HCT116 (cell line): Measurements from ENCODE around the gene COA3. TPM values are rescaled to one million over a fixed set of nuclear protein-coding genes. Genes with fewer than 3 reads are reported as not detected.

ENCODE experiments used
- ATAC-seq: fragments of 200-7000 bp; cut with Tn5 transposase; 2 replicates; pipeline ENCODE4 v1.9.1; 2020; ENCODE audit warnings: mild to moderate bottlenecking, moderate library complexity
- BruUV-seq: library from RNA; stranded (reverse); fragments of 400-500 nt; replicated peaks from 2 replicates; lab custom pipeline; 2021; lab: Mats Ljungman, UMichigan
- CTCF ChIA-PET: fragments of 300-600 bp; sonication (Branson Sonifier 250); formaldehyde crosslinking; loops from one replicate; lab custom pipeline; 2021; ENCODE audit warnings: antibody characterized with exemption; lab: Charles Lee
- POLR2A ChIA-PET: fragments of 300-600, 350-600 bp; sonication (Branson Sonifier 250); formaldehyde crosslinking; loops from one replicate; lab custom pipeline; 2021; ENCODE audit warnings: antibody characterized with exemption; lab: Charles Lee
- RAD21 ChIA-PET, 2 experiments: fragments of 300-600 bp; sonication (Branson Sonifier 250); formaldehyde crosslinking; loops; one replicate each; lab custom pipeline; 2023; ENCODE audit warnings: low total read pairs in 2 of 2; ENCODE audit not compliant: uncharacterized antibody in 2 of 2, unreplicated experiment in 2 of 2, low non-redundant PET in 1 of 2; lab: Charles Lee
- DNase-seq: peaks from one replicate; pipeline ENCODE4 v3.0.0-alpha.2; 2010; ENCODE audit warnings: low read depth, low spot score
- H2AFZ ChIP-seq: fragments of 200-600 bp; shearing (Covaris generic), sonication (generic); 2 replicates; pipeline ENCODE4 v1.6.1; 2017; ENCODE audit warnings: low read depth, mixed run types, mixed read lengths, antibody characterized with exemption, low read length; ENCODE audit not compliant: poor library complexity, severe bottlenecking
- H3K27ac ChIP-seq: 2 replicates; pipeline ENCODE4 v1.5.1; 2012; ENCODE audit warnings: low read depth, low read length
- H3K27me3 ChIP-seq: fragments of 200-600 bp; sonication (generic); 2 replicates; pipeline ENCODE4 v1.6.1; 2016; ENCODE audit warnings: mixed run types, low read length, mixed read lengths; ENCODE audit not compliant: insufficient read depth
- H3K36me3 ChIP-seq, 2 experiments: fragments of 200-500 bp in 1 of 2; fragments of 200-600 bp in 1 of 2; sonication (Bioruptor generic) in 1 of 2; sonication (generic) in 1 of 2; 2 replicates each; pipeline versions ENCODE4 v1.5.1 to v1.6.1; 2014 to 2016; ENCODE audit warnings: low read length in 2 of 2, inconsistent platforms in 1 of 2, mixed read lengths in 1 of 2, mixed run types in 1 of 2; ENCODE audit not compliant: insufficient read depth in 2 of 2, control insufficient read depth in 1 of 2
- H3K4me1 ChIP-seq, 2 experiments: fragments of 200-600 bp in 1 of 2; sonication (generic) in 1 of 2; 2 replicates each; pipeline versions ENCODE4 v1.5.1 to v1.6.1; 2012 to 2017; ENCODE audit warnings: low read length in 2 of 2, inconsistent platforms in 1 of 2, mild to moderate bottlenecking in 1 of 2, mixed read lengths in 1 of 2, mixed run types in 1 of 2, moderate library complexity in 1 of 2; ENCODE audit not compliant: insufficient read depth in 2 of 2, control insufficient read depth in 1 of 2
- H3K4me2 ChIP-seq: fragments of 200-600 bp; sonication (generic); 2 replicates; pipeline ENCODE4 v1.6.1; 2017; ENCODE audit warnings: mixed run types, low read length, mixed read lengths
- H3K4me3 ChIP-seq, 2 experiments: fragments of 200-600 bp in 1 of 2; sonication (generic) in 1 of 2; replicated peaks in 1 of 2; 2 replicates each; pipeline ENCODE4 v1.5.1; 2011 to 2016; ENCODE audit warnings: low read length in 2 of 2, control low read depth in 1 of 2, low read depth in 1 of 2, mild to moderate bottlenecking in 1 of 2, mixed read lengths in 1 of 2, mixed run types in 1 of 2
- H3K79me2 ChIP-seq: fragments of 200-600 bp; sonication (generic); 2 replicates; pipeline ENCODE4 v1.6.1; 2017; ENCODE audit warnings: mild to moderate bottlenecking, mixed run types, low read length, moderate library complexity, mixed read lengths; ENCODE audit not compliant: insufficient read depth
- H3K9ac ChIP-seq: fragments of 200-600 bp; sonication (generic); 2 replicates; pipeline ENCODE4 v1.6.1; 2016; ENCODE audit warnings: low read length, mixed read lengths
- H3K9me2 ChIP-seq: fragments of 200-600 bp; sonication (generic), shearing (Covaris generic); 2 replicates; pipeline ENCODE4 v1.6.1; 2017; ENCODE audit warnings: mixed run types, mild to moderate bottlenecking, moderate library complexity; ENCODE audit not compliant: insufficient read depth
- H3K9me3 ChIP-seq, 2 experiments: fragments of 200-500 bp in 1 of 2; fragments of 200-600 bp in 1 of 2; sonication (Bioruptor generic) in 1 of 2; sonication (generic) in 1 of 2; 2 replicates each; pipeline ENCODE4 v1.6.1; 2014 to 2017; ENCODE audit warnings: low read length in 2 of 2, mixed read lengths in 2 of 2, inconsistent platforms in 1 of 2, low read depth in 1 of 2, mild to moderate bottlenecking in 1 of 2, mixed run types in 1 of 2, moderate library complexity in 1 of 2; ENCODE audit not compliant: control insufficient read depth in 1 of 2, insufficient read depth in 1 of 2
- H4K20me1 ChIP-seq: fragments of 200-600 bp; sonication (generic), shearing (Covaris generic); 2 replicates; pipeline ENCODE4 v1.6.1; 2017; ENCODE audit warnings: mixed run types, mild to moderate bottlenecking, moderate library complexity; ENCODE audit not compliant: insufficient read depth
- CTCF ChIP-seq, 3 experiments: fragments of 200-600 bp in 1 of 3; sonication (generic) in 1 of 3; IDR thresholded peaks in 2 of 3; conservative IDR thresholded peaks in 1 of 3; 2 replicates each; pipeline ENCODE4 v1.5.1; 2012 to 2017; ENCODE audit warnings: low read depth in 2 of 3, low read length in 2 of 3, antibody characterized with exemption in 1 of 3, borderline replicate concordance in 1 of 3, control low read depth in 1 of 3, mild to moderate bottlenecking in 1 of 3, mixed read lengths in 1 of 3, mixed run types in 1 of 3, moderate library complexity in 1 of 3; ENCODE audit not compliant: insufficient read depth in 1 of 3
- EZH2 ChIP-seq: fragments of 200-600 bp; sonication (generic); IDR thresholded peaks from 2 replicates; pipeline ENCODE4 v1.6.1; 2017; ENCODE audit warnings: antibody characterized with exemption, mixed run types
- FOSL1 ChIP-seq: IDR thresholded peaks from 2 replicates; pipeline ENCODE4 v1.6.1; 2012; ENCODE audit warnings: low read depth
- SIN3A ChIP-seq: IDR thresholded peaks from 2 replicates; pipeline ENCODE4 v1.6.1; 2012; ENCODE audit warnings: low read depth
- ZNF274 ChIP-seq: fragments of 200-500 bp; sonication (Bioruptor generic); IDR thresholded peaks from 2 replicates; pipeline ENCODE4 v1.6.1; 2014; ENCODE audit warnings: mild to moderate bottlenecking, low read depth, low read length, inconsistent platforms
- intact Hi-C: fragments of 100-400 bp; cut with micrococcal nuclease; formaldehyde crosslinking; loops from 2 replicates; pipeline ENCODE4 v1.10.0; 2022
- total RNA-seq: library from RNA; stranded (reverse); gene quantifications from one replicate; pipeline ENCODE4 v1.2.1, GENCODE V29; 2021; ENCODE audit not compliant: unreplicated experiment

Gene COA3
- total RNA-seq, 1 experiment from 2014 or later, result 37.1 TPM

- Histone ChIP-seq H3K79me2 (0 out of 2 replicates have a peak, but pooled peaks cover 2% of the 10 kb centered on the region), H3K9me3 (no peaks in the 10 kb centered on the region), H3K4me3 (no peak overlapping the region), H3K9ac (no peak overlapping the region), H4K20me1 (no peaks in the 10 kb centered on the region), H3K4me2 (no peak overlapping the region), H3K27me3 (no peaks in the 10 kb centered on the region), H3K9me2 (no peaks in the 10 kb centered on the region), H2AFZ (no peak overlapping the region), H3K36me3 (no peaks in the 10 kb centered on the region), H3K4me1 (no peaks in the 10 kb centered on the region), H3K27ac (no peak overlapping the region)
- CTCF ChIA-PET, result interaction anchor here (0.9 kb wide), 1 partner anchor 28 kb away, joined by 3 read pairs; no protein-coding TSS in a partner anchor
- DNase-seq, result no peak
- ATAC-seq, result no peak
- intact Hi-C loops, result no loop called here
- RAD21 ChIA-PET, result no interaction called here
- POLR2A ChIA-PET, result interaction anchor here (0.7 kb wide), 1 partner anchor 1026 kb away, joined by 4 read pairs; no protein-coding TSS in a partner anchor
- no TSS peak for BruUV-seq
- TF ChIP-seq SIN3A (no peak), FOSL1 (no peak), ZNF274 (no peak), CTCF (IDR thresholded peaks at IDR 0.05 in 2 of 3, conservative IDR thresholded peaks at IDR 0.05 in 1 of 3; ENCODE audit: borderline replicate concordance in 1 of 3, insufficient read depth in 1 of 3, low read depth in 2 of 3, low read length in 2 of 3) (no peak), EZH2 (no peak)
- TF ChIP-seq, all 23 proteins: peak for 0
Observed at GRCh38 chr17:42791948-42792347, 6.6 kb downstream of the COA3 start.

GRCh38 chr17:42787266-42787665 lies 11.2 kb downstream of the COA3 start:
- no peaks in the 10 kb centered on the region for H3K27me3 ChIP-seq
- peaks cover 3 to 19% of the 10 kb centered on the region in 2 experiments; a peak in 3 of 4 replicates for H3K4me1 ChIP-seq
- H3K9ac ChIP-seq, result no peak overlapping the region
- H3K36me3 ChIP-seq, result no peaks in the 10 kb centered on the region
- no peak overlapping the region for H3K4me2 ChIP-seq
- H3K4me3 ChIP-seq, result no peak overlapping the region
- ChIA-PET CTCF (interaction anchor here (1.2 kb wide), 1 partner anchor 24 kb away, joined by 3 read pairs; no protein-coding TSS in a partner anchor), POLR2A (interaction anchor here (0.5 kb wide), 1 partner anchor 434 kb away, joined by 6 read pairs; no protein-coding TSS in a partner anchor), RAD21 (no interaction called here)
- no peaks in the 10 kb centered on the region for H3K79me2 ChIP-seq
- TF ChIP-seq SIN3A, result no peak
- H4K20me1 ChIP-seq, result no peaks in the 10 kb centered on the region
- DNase-seq (no peak), ATAC-seq (no peak)
- no peaks in the 10 kb centered on the region for H3K9me3 ChIP-seq
- no peaks in the 10 kb centered on the region for H3K9me2 ChIP-seq
- intact Hi-C loops, result no loop called here
- no peak overlapping the region for H3K27ac ChIP-seq
- BruUV-seq, result no TSS peak
- no peak overlapping the region for H2AFZ ChIP-seq
